Dermis blood vessel endothelial cell (primary cell): ENCODE measurements around the gene TIGD1. TPM values are rescaled to one million over a fixed set of nuclear protein-coding genes. Genes with fewer than 3 reads are reported as not detected.

ENCODE experiments used
- DNase-seq: peaks from one replicate; pipeline ENCODE4 v3.0.0; 2010
- total RNA-seq: library from RNA; depleted of rRNA; stranded (reverse); fragments of >200 nt; gene quantifications from 2 replicates; pipeline ENCODE4 v1.2.3, GENCODE V29; 2014

TIGD1 gene
- total RNA-seq, 1 donor from 2014 or later: 1.5 TPM

- DNase-seq: no peak
These were observed 27.5 kb downstream of the TIGD1 start for GRCh38 chr2:232522623-232523401.

DNA sequence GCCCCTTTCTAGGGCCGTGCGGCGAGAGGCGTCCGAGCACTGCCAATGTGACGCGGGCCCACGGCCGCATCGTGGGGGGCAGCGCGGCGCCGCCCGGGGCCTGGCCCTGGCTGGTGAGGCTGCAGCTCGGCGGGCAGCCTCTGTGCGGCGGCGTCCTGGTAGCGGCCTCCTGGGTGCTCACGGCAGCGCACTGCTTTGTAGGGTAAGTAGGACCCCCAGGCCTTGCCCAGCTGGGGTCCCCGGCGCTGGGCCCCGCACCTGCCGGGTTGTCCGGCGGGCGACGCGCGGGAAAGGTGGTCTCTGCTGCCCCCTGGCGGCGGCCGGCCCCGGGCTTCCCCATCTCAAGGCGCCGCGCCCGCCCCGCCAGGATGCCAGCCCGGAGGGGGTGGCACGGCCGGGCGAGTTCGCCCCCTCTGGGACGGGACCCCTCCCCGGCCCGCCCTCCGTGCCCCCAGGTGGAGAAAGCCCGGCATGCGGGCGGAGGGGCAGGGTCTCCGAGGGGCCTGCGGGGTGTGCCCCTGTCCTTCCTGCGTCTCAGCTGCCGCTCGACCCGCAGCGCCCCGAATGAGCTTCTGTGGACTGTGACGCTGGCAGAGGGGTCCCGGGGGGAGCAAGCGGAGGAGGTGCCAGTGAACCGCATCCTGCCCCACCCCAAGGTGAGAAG, 28.3 kb downstream of the TIGD1 start:
- DNase-seq: peak; percentile 60

- DNase-seq: no peak
These were observed 29.3 kb downstream of the TIGD1 start for GRCh38 chr2:232521098-232521497.

GRCh38 chr2:232520489-232520888, 29.9 kb downstream of the TIGD1 start:
- no peak for DNase-seq

DNA sequence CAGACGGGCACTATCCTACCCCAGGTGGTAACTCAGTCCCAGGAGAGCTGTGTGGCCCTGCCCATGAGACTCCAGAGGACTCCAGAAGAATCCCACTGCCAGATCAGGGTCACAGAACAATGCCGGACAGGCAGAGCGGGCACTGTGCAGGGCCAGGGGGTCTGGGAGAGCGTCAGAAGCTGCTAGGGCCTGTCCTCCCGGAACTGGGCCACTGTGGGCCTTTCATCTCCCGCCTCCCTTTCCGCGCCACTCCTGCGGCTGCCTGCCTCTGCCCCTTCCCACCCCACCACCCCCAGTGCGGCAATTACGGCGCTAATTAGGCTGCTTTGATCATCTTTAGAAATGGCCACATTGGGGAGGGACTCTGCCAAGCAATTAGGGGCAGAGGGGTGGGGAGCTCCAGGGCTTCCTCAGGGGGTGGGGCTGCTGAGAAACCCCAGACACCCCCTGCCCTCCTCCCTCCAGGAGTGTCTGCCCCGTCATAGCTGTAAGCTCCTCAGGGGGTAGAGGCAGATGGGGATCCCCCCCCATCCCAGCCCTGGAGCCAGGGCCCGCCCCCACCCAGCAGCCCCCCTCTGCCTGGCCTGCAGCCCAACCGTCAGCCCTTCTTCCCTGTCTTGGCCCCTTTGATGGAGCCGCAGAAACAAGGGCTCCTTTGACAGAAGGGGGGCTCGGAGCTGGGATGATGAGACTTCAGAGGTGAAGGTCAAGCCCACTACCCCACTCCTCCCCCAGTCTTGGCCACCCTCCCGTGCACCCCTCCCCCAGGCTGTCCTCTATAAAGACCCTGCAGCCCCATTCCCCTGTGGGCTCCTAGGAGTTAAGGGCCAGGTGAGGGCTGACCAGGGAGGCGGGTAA, 30.5 kb downstream of the TIGD1 start, which contains the start of gene PRSS56:
PRSS56 (plus strand) TSS at position 808 of the 858 bp plus-strand sequence. CDS start 211 bp downstream, outside the sequence.
- DNase-seq: no peak

GRCh38 chr2:232518844-232519243, 31.5 kb downstream of the TIGD1 start:
- no peak for DNase-seq

GRCh38 chr2:232516551-232516950, 33.8 kb downstream of the TIGD1 start:
- no peak for DNase-seq

- no peak for DNase-seq
These were observed 34.7 kb downstream of the TIGD1 start for GRCh38 chr2:232515639-232516038.

DNA sequence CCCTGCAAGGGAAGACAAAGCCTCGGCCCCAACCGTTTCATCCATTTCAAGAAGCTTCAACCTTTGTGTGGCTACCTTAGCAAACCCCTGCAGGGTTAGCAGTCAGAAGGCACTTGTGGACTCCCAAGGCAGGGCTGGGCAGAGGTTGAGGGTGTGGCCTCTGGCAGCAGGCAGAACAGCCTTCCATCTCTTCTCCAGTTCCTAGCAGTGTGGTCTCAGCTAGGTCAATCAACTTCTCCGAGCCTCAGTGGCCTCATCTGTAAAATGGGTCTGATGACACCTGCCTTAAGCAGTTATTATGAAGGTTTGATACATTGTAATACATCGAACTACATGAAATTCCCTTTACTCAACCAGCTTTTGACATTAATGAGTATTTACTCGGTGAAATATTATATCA, 37.0 kb downstream of the TIGD1 start:
- DNase-seq: no peak

GRCh38 chr2:232512602-232513001, 37.8 kb downstream of the TIGD1 start:
- no peak for DNase-seq

- DNase-seq: no peak
These were observed 38.9 kb downstream of the TIGD1 start for GRCh38 chr2:232511336-232511890.

GRCh38 chr2:232508251-232508650, 42.1 kb downstream of the TIGD1 start:
- DNase-seq: no peak

DNA sequence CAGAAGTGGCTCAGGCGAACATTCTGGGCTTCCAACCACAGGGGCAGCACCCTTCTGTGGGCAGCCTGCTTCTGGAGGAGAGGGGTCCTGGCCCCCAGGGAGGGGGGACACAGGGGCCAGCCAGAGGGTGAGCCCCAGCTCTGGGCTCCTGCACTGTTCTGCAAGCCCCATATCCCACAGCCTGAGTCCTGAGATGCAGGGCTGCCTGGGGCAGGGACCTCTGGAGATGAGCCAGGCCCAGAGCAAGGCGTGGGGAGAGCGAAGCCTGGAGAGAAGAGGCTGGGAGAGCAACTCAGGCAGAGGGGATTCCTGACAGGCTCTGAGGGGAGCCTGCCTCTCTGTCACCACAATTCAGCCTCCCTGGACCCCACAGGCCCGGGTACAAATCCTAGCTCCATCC, 43.6 kb downstream of the TIGD1 start:
- no peak for DNase-seq

GRCh38 chr2:232505856-232506255, 44.5 kb downstream of the TIGD1 start:
- DNase-seq: no peak

- no peak for DNase-seq
These were observed 45.9 kb downstream of the TIGD1 start for GRCh38 chr2:232504438-232504837.

DNA sequence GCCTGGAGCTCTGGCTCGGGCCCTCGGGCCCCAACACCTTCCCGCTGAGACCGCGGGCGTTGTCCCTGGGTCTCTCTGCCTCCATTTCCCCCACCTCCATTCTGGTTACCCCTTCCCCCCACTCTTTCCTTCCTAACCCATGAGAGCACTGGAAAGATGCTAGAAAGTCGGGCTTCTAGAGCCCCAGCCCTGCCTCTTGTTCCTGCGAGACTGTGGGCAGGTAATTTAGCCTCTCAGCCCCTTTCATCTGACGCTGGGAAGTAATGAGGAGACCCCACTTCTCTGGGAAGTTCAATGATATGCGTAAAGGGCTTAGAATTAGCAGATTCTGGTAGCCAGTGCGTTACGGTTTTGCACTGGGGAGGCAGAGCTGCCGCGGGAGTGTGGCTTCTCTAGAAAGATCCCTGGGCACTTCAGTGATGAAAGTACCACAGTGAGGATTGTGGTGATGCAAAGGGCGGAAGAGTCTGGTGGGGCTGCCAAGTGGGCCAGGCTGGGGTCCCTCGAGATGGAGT, 46.5 kb downstream of the TIGD1 start:
- no peak for DNase-seq

- DNase-seq: peak; percentile 15
These were observed 47.2 kb downstream of the TIGD1 start for GRCh38 chr2:232502911-232503808.

- DNase-seq: no peak
These were observed 47.8 kb downstream of the TIGD1 start for GRCh38 chr2:232502511-232502910.

DNA sequence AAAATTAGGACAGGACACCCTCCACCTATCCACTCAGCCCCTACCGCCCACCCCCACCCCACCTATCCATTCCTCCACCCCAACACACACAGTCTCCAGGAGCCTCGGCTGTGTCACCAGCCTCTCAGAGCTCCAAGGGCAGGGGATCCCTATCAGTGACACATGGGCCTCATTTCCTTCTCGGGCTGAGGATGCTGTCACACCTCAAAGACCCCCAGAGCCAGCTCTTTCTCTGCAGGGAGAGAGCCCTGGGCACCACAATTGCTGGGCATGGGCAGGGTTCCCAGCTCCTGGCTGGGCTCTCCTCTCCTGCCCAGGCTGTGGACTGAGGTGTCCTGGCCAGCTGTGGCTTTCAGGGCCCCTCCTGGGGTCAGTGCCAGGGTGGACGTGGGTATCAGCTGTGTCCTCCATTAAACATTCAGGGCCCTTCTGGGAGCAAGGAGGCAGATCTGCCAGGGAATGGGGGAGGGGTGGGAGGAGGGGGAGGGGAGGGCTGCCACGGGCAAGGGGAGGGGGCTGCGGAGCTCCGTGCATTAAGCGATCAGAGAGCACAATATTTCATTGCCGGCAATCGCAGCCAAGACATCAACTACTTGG, 48.5 kb downstream of the TIGD1 start:
- DNase-seq: no peak

DNA sequence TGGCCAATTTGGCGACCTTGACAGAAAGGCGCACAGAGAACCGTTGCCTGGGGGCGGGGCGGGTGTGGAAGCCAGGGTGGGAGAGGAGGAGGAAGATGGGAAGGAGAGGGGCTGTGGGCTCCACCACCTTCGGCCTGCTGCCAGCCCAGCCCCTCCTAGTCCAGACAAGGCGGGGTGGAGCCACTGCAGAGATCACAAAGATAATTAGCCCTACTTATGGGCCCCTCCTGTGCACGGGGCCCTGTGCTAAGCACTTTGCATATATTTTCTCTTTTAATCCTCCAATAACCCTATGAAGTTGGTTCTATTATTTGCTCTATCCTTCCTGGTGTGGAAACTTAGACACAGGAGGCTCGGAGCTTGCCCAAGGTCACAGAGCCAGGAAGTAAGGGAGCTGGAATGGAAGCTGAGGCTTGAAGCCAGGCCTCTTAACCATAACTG, 49.0 kb downstream of the TIGD1 start:
- no peak for DNase-seq

DNA sequence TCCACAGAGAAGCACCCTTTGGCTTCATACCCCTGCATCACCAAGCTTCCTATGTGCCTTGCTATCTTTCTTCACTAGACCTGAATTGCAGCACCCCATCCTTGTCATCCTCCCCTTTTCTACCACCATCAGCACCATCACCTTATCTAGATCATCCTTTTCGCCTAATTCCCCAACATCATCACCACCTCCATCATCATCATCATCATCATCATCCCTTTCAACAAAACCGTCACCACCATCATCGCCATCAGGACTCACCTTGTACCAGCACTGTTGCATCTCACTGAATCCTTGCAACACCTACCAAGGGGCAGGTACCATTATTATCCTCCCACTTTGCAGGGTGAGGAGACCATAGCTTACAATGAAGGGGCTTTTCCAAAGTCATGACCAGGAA, 51.9 kb downstream of the TIGD1 start:
- DNase-seq: no peak
